Measurements from ENCODE around the gene SYNDIG1. TPM values are rescaled to one million over a fixed set of nuclear protein-coding genes. Genes with fewer than 3 reads are reported as not detected.

SYNDIG1 gene
- polyA plus RNA-seq, 1 experiment = 1.7 TPM

DNA sequence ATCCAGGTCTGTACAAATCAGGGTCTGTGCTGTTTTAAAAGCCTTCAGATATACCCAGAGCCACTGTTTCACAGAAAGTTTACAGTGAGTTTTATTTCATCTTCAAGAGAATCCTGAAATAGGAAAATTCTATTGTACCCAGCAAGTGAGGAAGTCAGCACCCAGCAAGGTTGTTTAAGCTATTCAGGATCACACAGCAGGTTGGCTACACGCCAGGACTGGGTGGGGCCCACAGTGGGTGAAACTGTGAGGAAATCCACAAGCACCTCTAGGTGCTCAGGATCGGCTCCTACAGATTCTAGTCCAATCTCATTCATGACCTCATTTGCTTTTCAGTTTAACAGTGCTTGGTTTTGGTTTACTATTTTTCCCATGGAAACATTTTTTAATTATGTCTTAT lies 128.9 kb downstream of the SYNDIG1 start:
- Histone ChIP-seq H3K4me3 (ENCODE audit: low read depth, low read length) (no peak overlapping the region), H3K27me3 (ENCODE audit: control insufficient read depth, insufficient read depth, low read length) (no peaks in the 10 kb centered on the region), H3K36me3 (ENCODE audit: control insufficient read depth, insufficient read depth, low read length) (no peaks in the 10 kb centered on the region)
- ChIA-PET POLR2A (no interaction called here), CTCF (no interaction called here)
- DNase-seq (ENCODE audit: low read depth) = no peak
- TF ChIP-seq, protein P1, sequence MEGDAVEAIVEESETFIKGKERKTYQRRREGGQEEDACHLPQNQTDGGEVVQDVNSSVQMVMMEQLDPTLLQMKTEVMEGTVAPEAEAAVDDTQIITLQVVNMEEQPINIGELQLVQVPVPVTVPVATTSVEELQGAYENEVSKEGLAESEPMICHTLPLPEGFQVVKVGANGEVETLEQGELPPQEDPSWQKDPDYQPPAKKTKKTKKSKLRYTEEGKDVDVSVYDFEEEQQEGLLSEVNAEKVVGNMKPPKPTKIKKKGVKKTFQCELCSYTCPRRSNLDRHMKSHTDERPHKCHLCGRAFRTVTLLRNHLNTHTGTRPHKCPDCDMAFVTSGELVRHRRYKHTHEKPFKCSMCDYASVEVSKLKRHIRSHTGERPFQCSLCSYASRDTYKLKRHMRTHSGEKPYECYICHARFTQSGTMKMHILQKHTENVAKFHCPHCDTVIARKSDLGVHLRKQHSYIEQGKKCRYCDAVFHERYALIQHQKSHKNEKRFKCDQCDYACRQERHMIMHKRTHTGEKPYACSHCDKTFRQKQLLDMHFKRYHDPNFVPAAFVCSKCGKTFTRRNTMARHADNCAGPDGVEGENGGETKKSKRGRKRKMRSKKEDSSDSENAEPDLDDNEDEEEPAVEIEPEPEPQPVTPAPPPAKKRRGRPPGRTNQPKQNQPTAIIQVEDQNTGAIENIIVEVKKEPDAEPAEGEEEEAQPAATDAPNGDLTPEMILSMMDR (IDR thresholded peaks at IDR 0.05; ENCODE audit: insufficient read depth, low read depth, low read length) = no peak

GRCh38 chr20:24598996-24599395 lies 129.6 kb downstream of the SYNDIG1 start:
- ChIA-PET CTCF (no interaction called here), POLR2A (no interaction called here)
- H3K27me3 ChIP-seq (ENCODE audit: control insufficient read depth, insufficient read depth, low read length) = no peaks in the 10 kb centered on the region
- TF ChIP-seq, protein P1 (IDR thresholded peaks at IDR 0.05; ENCODE audit: insufficient read depth, low read depth, low read length) = no peak
- DNase-seq (ENCODE audit: low read depth) = no peak
- no peak overlapping the region for H3K4me3 ChIP-seq (ENCODE audit: low read depth, low read length)
- H3K36me3 ChIP-seq (ENCODE audit: control insufficient read depth, insufficient read depth, low read length) = no peaks in the 10 kb centered on the region

- DNase-seq (ENCODE audit: low read depth) = no peak
- POLR2A ChIA-PET = no interaction called here
Observed at GRCh38 chr20:24600012-24600411, 130.6 kb downstream of the SYNDIG1 start.

GRCh38 chr20:24603454-24603853 lies 134.0 kb downstream of the SYNDIG1 start:
- Histone ChIP-seq H3K27me3 (ENCODE audit: control insufficient read depth, insufficient read depth, low read length) (no peaks in the 10 kb centered on the region), H3K4me3 (ENCODE audit: low read depth, low read length) (no peak overlapping the region), H3K36me3 (ENCODE audit: control insufficient read depth, insufficient read depth, low read length) (no peaks in the 10 kb centered on the region)
- DNase-seq (ENCODE audit: low read depth) = no peak
- ChIA-PET CTCF (interaction anchor here (1.1 kb wide), 1 partner anchor 13 kb away, joined by 3 read pairs; no protein-coding TSS in a partner anchor), POLR2A (no interaction called here)
- TF ChIP-seq, protein P1 (IDR thresholded peaks at IDR 0.05; ENCODE audit: insufficient read depth, low read depth, low read length) = no peak

More at GRCh38 chr20:24600012-24600411, 130.6 kb downstream of the SYNDIG1 start:
- CTCF ChIA-PET = no interaction called here
- TF ChIP-seq, protein P1 (IDR thresholded peaks at IDR 0.05; ENCODE audit: insufficient read depth, low read depth, low read length) = no peak
- Histone ChIP-seq H3K27me3 (ENCODE audit: control insufficient read depth, insufficient read depth, low read length) (no peaks in the 10 kb centered on the region), H3K36me3 (ENCODE audit: control insufficient read depth, insufficient read depth, low read length) (no peaks in the 10 kb centered on the region), H3K4me3 (ENCODE audit: low read depth, low read length) (no peak overlapping the region)

GRCh38 chr20:24604966-24605665 lies 135.7 kb downstream of the SYNDIG1 start:
- no peaks in the 10 kb centered on the region for H3K27me3 ChIP-seq (ENCODE audit: control insufficient read depth, insufficient read depth, low read length)
- DNase-seq (ENCODE audit: low read depth) = no peak
- TF ChIP-seq, protein P1 (IDR thresholded peaks at IDR 0.05; ENCODE audit: insufficient read depth, low read depth, low read length) = no peak
- CTCF ChIA-PET = no interaction called here
- no peak overlapping the region for H3K4me3 ChIP-seq (ENCODE audit: low read depth, low read length)
- POLR2A ChIA-PET = no interaction called here
- H3K36me3 ChIP-seq (ENCODE audit: control insufficient read depth, insufficient read depth, low read length) = no peaks in the 10 kb centered on the region

All from BJ (cell line).